OCI-LY1 (cell line): ENCODE data around the gene SLC25A44.

Experiments used
- H2AFZ ChIP-seq: fragments of 200-600 bp; sonication (generic), shearing (Covaris generic); 2 replicates; pipeline ENCODE4 v1.6.0; 2014; ENCODE audit warnings: antibody characterized with exemption, mild to moderate bottlenecking, low read length
- H3F3A ChIP-seq: fragments of 200-600 bp; sonication (generic), shearing (Covaris generic); 2 replicates; pipeline ENCODE4 v1.6.0; 2014; ENCODE audit warnings: mild to moderate bottlenecking, antibody characterized with exemption, low read length, moderate library complexity; ENCODE audit not compliant: insufficient read depth
- H3K27ac ChIP-seq: fragments of 200-600 bp; sonication (generic); 2 replicates; pipeline ENCODE4 v1.5.1; 2014; ENCODE audit warnings: low read length, mixed run types, mild to moderate bottlenecking, low read depth; ENCODE audit not compliant: poor library complexity, severe bottlenecking
- H3K27me3 ChIP-seq: fragments of 200-600 bp; sonication (generic); 2 replicates; pipeline ENCODE4 v1.6.0; 2014; ENCODE audit warnings: antibody characterized with exemption, mild to moderate bottlenecking, low read length, moderate library complexity; ENCODE audit not compliant: insufficient read depth
- H3K36me3 ChIP-seq: fragments of 200-600 bp; sonication (generic); 2 replicates; pipeline ENCODE4 v1.6.1; 2014; ENCODE audit warnings: mild to moderate bottlenecking, antibody characterized with exemption, low read length, moderate library complexity, mixed read lengths; ENCODE audit not compliant: insufficient read depth
- H3K4me1 ChIP-seq: fragments of 200-600 bp; sonication (generic); 2 replicates; pipeline ENCODE4 v1.5.1; 2014; ENCODE audit warnings: mild to moderate bottlenecking, low read length, moderate library complexity; ENCODE audit not compliant: insufficient read depth, severe bottlenecking
- H3K4me2 ChIP-seq: fragments of 200-600 bp; sonication (generic), shearing (Covaris generic); 2 replicates; pipeline ENCODE4 v1.6.1; 2014; ENCODE audit warnings: low read length
- H3K4me3 ChIP-seq: fragments of 200-600 bp; sonication (generic); 2 replicates; pipeline ENCODE4 v1.5.1; 2014; ENCODE audit warnings: low read length, low read depth, mild to moderate bottlenecking, mixed read lengths; ENCODE audit not compliant: poor library complexity, severe bottlenecking
- H3K79me2 ChIP-seq: fragments of 200-600 bp; shearing (Covaris generic); 2 replicates; pipeline ENCODE4 v1.6.1; 2016; ENCODE audit warnings: mixed run types, low read length, mixed read lengths; ENCODE audit not compliant: insufficient read depth
- H3K9ac ChIP-seq: fragments of 200-600 bp; sonication (generic), shearing (Covaris generic); 2 replicates; pipeline ENCODE4 v1.6.1; 2014; ENCODE audit warnings: mild to moderate bottlenecking, low read length, mixed read lengths
- H3K9me2 ChIP-seq: fragments of 200-600 bp; sonication (generic), shearing (Covaris generic); 2 replicates; pipeline ENCODE4 v1.6.1; 2014; ENCODE audit warnings: low read depth, mild to moderate bottlenecking, low read length, mixed read lengths
- H3K9me3 ChIP-seq: fragments of 200-600 bp; shearing (Covaris generic); 2 replicates; pipeline ENCODE4 v1.6.1; 2014; ENCODE audit warnings: low read length, mixed read lengths
- H4K20me1 ChIP-seq: fragments of 200-600 bp; sonication (generic), shearing (Covaris generic); 2 replicates; pipeline ENCODE4 v1.6.0; 2016; ENCODE audit warnings: mild to moderate bottlenecking, low read length; ENCODE audit not compliant: insufficient read depth
- EZH2 ChIP-seq: fragments of 200-600 bp; sonication (generic), shearing (Covaris generic); IDR thresholded peaks from 2 replicates; pipeline ENCODE4 v1.8.0; 2017; ENCODE audit warnings: borderline replicate concordance, mixed run types, mild to moderate bottlenecking, antibody characterized with exemption, low read length, moderate library complexity, mixed read lengths
- TF ChIP-seq, protein P1 (sequence below): fragments of 200-600 bp; sonication (generic), shearing (Covaris generic); IDR thresholded peaks from 2 replicates; pipeline ENCODE4 v1.5.1; 2017; ENCODE audit warnings: mild to moderate bottlenecking, antibody characterized with exemption, low read length, moderate library complexity, mixed read lengths

Gene SLC25A44

DNA sequence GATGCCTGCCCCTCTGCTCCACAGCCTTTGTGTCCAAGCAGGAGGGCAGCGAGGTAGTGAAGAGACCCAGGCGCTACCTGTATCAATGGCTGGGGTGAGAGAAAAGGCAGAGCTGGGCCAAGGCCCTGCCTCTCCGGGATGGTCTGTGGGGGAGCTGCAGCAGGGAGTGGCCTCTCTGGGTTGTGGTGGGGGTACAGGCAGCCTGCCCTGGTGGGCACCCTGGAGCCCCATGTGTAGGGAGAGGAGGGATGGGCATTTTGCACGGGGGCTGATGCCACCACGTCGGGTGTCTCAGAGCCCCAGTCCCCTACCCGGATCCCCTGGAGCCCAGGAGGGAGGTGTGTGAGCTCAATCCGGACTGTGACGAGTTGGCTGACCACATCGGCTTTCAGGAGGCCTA, 48.8 kb downstream of the SLC25A44 start:
- H3K9me2 ChIP-seq, result no peaks in the 10 kb centered on the region
- H3F3A ChIP-seq, result no peaks in the 10 kb centered on the region
- TF ChIP-seq, protein P1, sequence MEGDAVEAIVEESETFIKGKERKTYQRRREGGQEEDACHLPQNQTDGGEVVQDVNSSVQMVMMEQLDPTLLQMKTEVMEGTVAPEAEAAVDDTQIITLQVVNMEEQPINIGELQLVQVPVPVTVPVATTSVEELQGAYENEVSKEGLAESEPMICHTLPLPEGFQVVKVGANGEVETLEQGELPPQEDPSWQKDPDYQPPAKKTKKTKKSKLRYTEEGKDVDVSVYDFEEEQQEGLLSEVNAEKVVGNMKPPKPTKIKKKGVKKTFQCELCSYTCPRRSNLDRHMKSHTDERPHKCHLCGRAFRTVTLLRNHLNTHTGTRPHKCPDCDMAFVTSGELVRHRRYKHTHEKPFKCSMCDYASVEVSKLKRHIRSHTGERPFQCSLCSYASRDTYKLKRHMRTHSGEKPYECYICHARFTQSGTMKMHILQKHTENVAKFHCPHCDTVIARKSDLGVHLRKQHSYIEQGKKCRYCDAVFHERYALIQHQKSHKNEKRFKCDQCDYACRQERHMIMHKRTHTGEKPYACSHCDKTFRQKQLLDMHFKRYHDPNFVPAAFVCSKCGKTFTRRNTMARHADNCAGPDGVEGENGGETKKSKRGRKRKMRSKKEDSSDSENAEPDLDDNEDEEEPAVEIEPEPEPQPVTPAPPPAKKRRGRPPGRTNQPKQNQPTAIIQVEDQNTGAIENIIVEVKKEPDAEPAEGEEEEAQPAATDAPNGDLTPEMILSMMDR, result no peak
- TF ChIP-seq EZH2, result no peak
- H3K4me1 ChIP-seq, result peaks cover 10% of the 10 kb centered on the region
- H3K79me2 ChIP-seq, result no peaks in the 10 kb centered on the region
- H3K36me3 ChIP-seq, result peaks cover 27% of the 10 kb centered on the region
- H3K9ac ChIP-seq, result no peak overlapping the region
- H3K4me2 ChIP-seq, result no peak overlapping the region
- H3K27ac ChIP-seq, result no peak overlapping the region
- H2AFZ ChIP-seq, result no peak overlapping the region
- H4K20me1 ChIP-seq, result no peaks in the 10 kb centered on the region
- no peak overlapping the region for H3K4me3 ChIP-seq
- H3K9me3 ChIP-seq, result no peaks in the 10 kb centered on the region
- H3K27me3 ChIP-seq, result 0 out of 2 replicates have a peak, but pooled peaks cover 5% of the 10 kb centered on the region

DNA sequence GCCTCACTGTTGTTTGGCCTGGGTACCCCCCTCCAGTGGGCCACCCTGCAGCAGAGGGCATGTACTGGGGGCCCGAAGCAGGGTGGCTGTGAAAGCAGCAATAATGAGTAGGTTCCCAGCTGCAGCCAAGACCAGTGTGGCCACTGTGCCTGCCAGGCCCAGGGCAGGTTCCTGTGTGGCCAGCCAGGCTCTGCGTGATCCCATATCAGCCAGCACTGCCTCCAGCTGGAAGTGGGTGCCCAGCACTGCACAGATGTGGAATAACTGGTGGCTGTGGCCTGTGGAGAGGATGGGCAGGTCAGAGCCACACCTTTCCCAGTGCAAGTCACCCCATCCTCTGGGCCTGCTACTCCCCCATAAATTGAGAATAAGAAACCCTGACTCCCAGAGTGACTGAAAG, 50.2 kb downstream of the SLC25A44 start:
- Histone ChIP-seq H2AFZ (no peak overlapping the region), H3K4me3 (no peak overlapping the region), H3K9ac (no peak overlapping the region), H3K9me3 (no peaks in the 10 kb centered on the region), H3K79me2 (no peaks in the 10 kb centered on the region), H3K27me3 (0 out of 2 replicates have a peak, but pooled peaks cover 5% of the 10 kb centered on the region), H3K9me2 (no peaks in the 10 kb centered on the region), H3K4me1 (peaks cover 10% of the 10 kb centered on the region), H3K36me3 (peaks cover 19% of the 10 kb centered on the region), H3K27ac (no peak overlapping the region), H4K20me1 (no peaks in the 10 kb centered on the region), H3F3A (no peaks in the 10 kb centered on the region), H3K4me2 (no peak overlapping the region)
- no peak for TF ChIP-seq EZH2
- TF ChIP-seq, protein P1, result no peak

DNA sequence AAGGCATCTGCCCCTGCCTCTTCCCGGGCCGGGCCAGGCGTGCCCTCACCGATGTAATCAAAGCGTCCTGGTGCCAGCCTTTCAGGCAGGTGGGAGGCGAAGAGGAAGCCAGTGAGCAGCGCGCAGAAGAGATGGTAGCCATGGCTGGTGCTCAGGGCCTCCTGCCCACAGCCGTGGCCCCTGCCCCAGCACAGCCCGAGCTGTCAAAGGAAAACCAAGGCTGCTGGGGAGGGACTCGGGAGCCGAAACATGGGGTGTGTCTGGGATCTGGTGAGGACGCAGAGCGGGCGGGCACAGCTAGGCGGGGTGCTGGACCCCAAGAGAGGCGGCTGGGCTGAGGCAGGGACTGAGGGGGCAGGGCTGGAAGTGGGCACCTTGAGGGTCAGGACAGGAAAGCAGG, 50.8 kb downstream of the SLC25A44 start:
- H3K4me1 ChIP-seq, result peaks cover 10% of the 10 kb centered on the region
- H3K36me3 ChIP-seq, result peaks cover 19% of the 10 kb centered on the region
- H3K4me2 ChIP-seq, result no peak overlapping the region
- H3K27me3 ChIP-seq, result 0 out of 2 replicates have a peak, but pooled peaks cover 5% of the 10 kb centered on the region
- no peaks in the 10 kb centered on the region for H3K9me2 ChIP-seq
- no peak overlapping the region for H3K4me3 ChIP-seq
- no peak overlapping the region for H3K27ac ChIP-seq
- H3F3A ChIP-seq, result no peaks in the 10 kb centered on the region
- no peaks in the 10 kb centered on the region for H3K79me2 ChIP-seq
- H3K9ac ChIP-seq, result no peak overlapping the region
- no peaks in the 10 kb centered on the region for H3K9me3 ChIP-seq
- no peaks in the 10 kb centered on the region for H4K20me1 ChIP-seq
- no peak overlapping the region for H2AFZ ChIP-seq
- no peak for TF ChIP-seq EZH2
